CD14-positive monocyte (primary cell): Measurements from ENCODE around the gene GRID1. TPM values are rescaled to one million over a fixed set of nuclear protein-coding genes. Genes with fewer than 3 reads are reported as not detected.

Experiments used
- DNase-seq, 3 donors: peaks; one replicate each; pipeline ENCODE4 v3.0.0-alpha.2; 2011 to 2022
- H2AFZ ChIP-seq: 2 replicates; pipeline ENCODE4 v1.6.0; 2012; ENCODE audit warnings: mild to moderate bottlenecking, low read depth, low read length, inconsistent platforms; ENCODE audit not compliant: insufficient read depth, poor library complexity, severe bottlenecking
- H3K27ac ChIP-seq, 2 donors: 1 replicate in 1 of 2; 2 replicates in 1 of 2; pipeline ENCODE4 v1.5.1; 2012 to 2013; ENCODE audit warnings: low read length in 2 of 2, control low read depth in 1 of 2, inconsistent platforms in 1 of 2, low read depth in 1 of 2, mild to moderate bottlenecking in 1 of 2
- H3K27me3 ChIP-seq, 2 donors: one replicate each; pipeline versions ENCODE4 v1.6.0 to v1.6.1; 2011 to 2013; ENCODE audit warnings: low read length in 2 of 2; ENCODE audit not compliant: control insufficient read depth in 2 of 2, insufficient read depth in 2 of 2
- H3K36me3 ChIP-seq, 2 donors: replicated peaks in 1 of 2; 1 replicate in 1 of 2; 2 replicates in 1 of 2; pipeline versions ENCODE4 v1.5.1 to v1.6.1; 2012 to 2013; ENCODE audit warnings: low read length in 2 of 2, control low read depth in 1 of 2, inconsistent platforms in 1 of 2, mild to moderate bottlenecking in 1 of 2; ENCODE audit not compliant: insufficient read depth in 2 of 2, control insufficient read depth in 1 of 2
- H3K4me1 ChIP-seq, 2 donors: 1 replicate in 1 of 2; 2 replicates in 1 of 2; pipeline versions ENCODE4 v1.5.1 to v1.6.1; 2012 to 2013; ENCODE audit warnings: low read length in 2 of 2, control low read depth in 1 of 2, inconsistent platforms in 1 of 2, mild to moderate bottlenecking in 1 of 2, moderate library complexity in 1 of 2; ENCODE audit not compliant: insufficient read depth in 2 of 2, control insufficient read depth in 1 of 2
- H3K4me2 ChIP-seq: replicated peaks from 2 replicates; pipeline ENCODE3; 2012; ENCODE audit warnings: low read length, moderate library complexity, mild to moderate bottlenecking; ENCODE audit not compliant: poor library complexity, severe bottlenecking; ENCODE audit errors: extremely low read depth
- H3K4me3 ChIP-seq, 3 experiments: fragments of 200-600 bp in 1 of 3; sonication (generic) in 1 of 3; replicated peaks in 1 of 3; 1 replicate in 2 of 3; 2 replicates in 1 of 3; pipeline ENCODE4 v1.5.1; 2011 to 2013; ENCODE audit warnings: low read length in 3 of 3, mild to moderate bottlenecking in 3 of 3, control low read depth in 2 of 3, low read depth in 2 of 3, inconsistent platforms in 1 of 3, moderate library complexity in 1 of 3
- H3K79me2 ChIP-seq: 2 replicates; pipeline ENCODE4 v1.6.0; 2012; ENCODE audit warnings: mild to moderate bottlenecking, control low read depth, inconsistent platforms, low read length, moderate library complexity; ENCODE audit not compliant: insufficient read depth
- H3K9ac ChIP-seq: 2 replicates; pipeline ENCODE4 v1.6.0; 2017; ENCODE audit warnings: low read length, mild to moderate bottlenecking; ENCODE audit not compliant: insufficient read depth, poor library complexity, severe bottlenecking
- H3K9me3 ChIP-seq, 2 donors: replicated peaks in 1 of 2; 1 replicate in 1 of 2; 2 replicates in 1 of 2; pipeline versions ENCODE4 v1.5.1 to v1.6.1; 2012 to 2013; ENCODE audit warnings: low read length in 2 of 2, control low read depth in 1 of 2; ENCODE audit not compliant: control insufficient read depth in 1 of 2, insufficient read depth in 1 of 2
- H4K20me1 ChIP-seq: 2 replicates; pipeline ENCODE4 v1.6.0; 2012; ENCODE audit warnings: mild to moderate bottlenecking, low read length, control low read depth, moderate library complexity; ENCODE audit not compliant: insufficient read depth
- H3K27ac Mint-ChIP-seq, 7 donors: one replicate each; pipeline ENCODE4 v1.8.0; 2020; ENCODE audit warnings: mild to moderate bottlenecking in 7 of 7, mixed read lengths in 7 of 7, moderate library complexity in 6 of 7, inconsistent platforms in 2 of 7
- H3K27me3 Mint-ChIP-seq, 3 donors: one replicate each; pipeline ENCODE4 v1.8.0; 2021 to 2022; ENCODE audit warnings: low read depth in 3 of 3, mild to moderate bottlenecking in 3 of 3, mixed read lengths in 3 of 3, moderate library complexity in 3 of 3, inconsistent platforms in 1 of 3
- H3K36me3 Mint-ChIP-seq, 2 donors: one replicate each; pipeline ENCODE4 v1.8.0; 2020; ENCODE audit warnings: mixed read lengths in 2 of 2, inconsistent platforms in 1 of 2, mild to moderate bottlenecking in 1 of 2
- H3K4me1 Mint-ChIP-seq: one replicate; pipeline ENCODE4 v1.8.0; 2020; ENCODE audit warnings: mild to moderate bottlenecking, mixed read lengths
- H3K4me3 Mint-ChIP-seq, 2 donors: one replicate each; pipeline ENCODE4 v1.8.0; 2020; ENCODE audit warnings: mild to moderate bottlenecking in 2 of 2, mixed read lengths in 2 of 2, moderate library complexity in 1 of 2
- H3K9me3 Mint-ChIP-seq, 7 donors: one replicate each; pipeline ENCODE4 v1.8.0; 2020 to 2022; ENCODE audit warnings: mixed read lengths in 7 of 7, mild to moderate bottlenecking in 6 of 7, moderate library complexity in 6 of 7, inconsistent platforms in 2 of 7
- WGBS: methylation state at CpG from one replicate; pipeline ENCODE4 v1.1.5; 2013; ENCODE audit warnings: missing lambda C conversion rate; ENCODE audit not compliant: insufficient coverage; 5-methylcytosine and 5-hydroxymethylcytosine counted together
- intact Hi-C, 2 donors: fragments of 100-400 bp; cut with micrococcal nuclease; formaldehyde crosslinking; loops; one replicate each; pipeline versions ENCODE4 v1.15.0 to v1.15.1; 2023
- polyA plus RNA-seq, 3 donors: library from polyadenylated mRNA; depleted of rRNA in 1 of 3; unstranded in 2 of 3; stranded (reverse) in 1 of 3; fragments of 300-500 nt in 2 of 3; fragments of >200 nt in 1 of 3; fragmentation: Illumina TruSeq in 2 of 3; gene quantifications; 1 replicate in 2 of 3; 2 replicates in 1 of 3; pipeline ENCODE4 v1.2.3, GENCODE V29; 2012 to 2021
- TF ChIP-seq, protein P1 (sequence below): fragments of 200-600 bp; IDR thresholded peaks from one replicate; pipeline ENCODE4 v1.8.0; 2022; ENCODE audit warnings: antibody characterized with exemption, mild to moderate bottlenecking

The GRID1 gene
- polyA plus RNA-seq, 3 donors: not detected

DNA sequence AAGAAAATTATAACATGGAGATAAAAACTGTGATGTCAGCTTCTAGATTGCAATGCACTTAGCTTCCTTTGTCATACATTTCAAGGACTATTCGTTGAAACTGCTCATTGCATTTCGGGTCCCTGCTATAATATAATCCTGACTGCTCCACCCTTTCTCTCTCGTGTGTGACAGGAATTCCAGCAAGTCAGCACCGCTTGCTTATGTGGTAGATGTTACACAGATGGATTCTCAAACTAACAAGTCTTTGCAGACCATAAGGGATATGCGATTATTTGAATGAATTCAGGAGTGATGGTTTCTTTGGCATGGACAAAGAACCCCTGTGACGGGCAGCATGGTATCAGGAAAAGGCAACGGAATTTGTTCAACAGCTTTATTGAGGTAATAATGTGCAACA lies 184.0 kb downstream of the GRID1 start:
- Histone ChIP-seq H3K9me3 (no peaks in the 10 kb centered on the region), H3K9ac (no peak overlapping the region), H4K20me1 (no peaks in the 10 kb centered on the region), H3K36me3 (no peaks in the 10 kb centered on the region), H3K4me2 (no peak overlapping the region), H3K4me1 (no peaks in the 10 kb centered on the region), H3K27ac (no peak overlapping the region), H2AFZ (no peak overlapping the region), H3K27me3 (no peaks in the 10 kb centered on the region), H3K4me3 (no peak overlapping the region), H3K79me2 (no peaks in the 10 kb centered on the region)
- no peak for DNase-seq
- Mint-ChIP-seq H3K4me1 (no peaks in the 10 kb centered on the region), H3K36me3 (no peaks in the 10 kb centered on the region), H3K4me3 (no peak overlapping the region), H3K27ac (no peak overlapping the region), H3K27me3 (peaks cover 2 to 10% (median 4%) of the 10 kb centered on the region in 3 donors), H3K9me3 (peaks cover 0 to 2% (median 0%) of the 10 kb centered on the region in 7 donors)
- no CpG with 5 or more reads among the region's 7 CpGs for WGBS
- TF ChIP-seq, protein P1, sequence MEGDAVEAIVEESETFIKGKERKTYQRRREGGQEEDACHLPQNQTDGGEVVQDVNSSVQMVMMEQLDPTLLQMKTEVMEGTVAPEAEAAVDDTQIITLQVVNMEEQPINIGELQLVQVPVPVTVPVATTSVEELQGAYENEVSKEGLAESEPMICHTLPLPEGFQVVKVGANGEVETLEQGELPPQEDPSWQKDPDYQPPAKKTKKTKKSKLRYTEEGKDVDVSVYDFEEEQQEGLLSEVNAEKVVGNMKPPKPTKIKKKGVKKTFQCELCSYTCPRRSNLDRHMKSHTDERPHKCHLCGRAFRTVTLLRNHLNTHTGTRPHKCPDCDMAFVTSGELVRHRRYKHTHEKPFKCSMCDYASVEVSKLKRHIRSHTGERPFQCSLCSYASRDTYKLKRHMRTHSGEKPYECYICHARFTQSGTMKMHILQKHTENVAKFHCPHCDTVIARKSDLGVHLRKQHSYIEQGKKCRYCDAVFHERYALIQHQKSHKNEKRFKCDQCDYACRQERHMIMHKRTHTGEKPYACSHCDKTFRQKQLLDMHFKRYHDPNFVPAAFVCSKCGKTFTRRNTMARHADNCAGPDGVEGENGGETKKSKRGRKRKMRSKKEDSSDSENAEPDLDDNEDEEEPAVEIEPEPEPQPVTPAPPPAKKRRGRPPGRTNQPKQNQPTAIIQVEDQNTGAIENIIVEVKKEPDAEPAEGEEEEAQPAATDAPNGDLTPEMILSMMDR: no peak
- intact Hi-C loops: no loop called here

DNA sequence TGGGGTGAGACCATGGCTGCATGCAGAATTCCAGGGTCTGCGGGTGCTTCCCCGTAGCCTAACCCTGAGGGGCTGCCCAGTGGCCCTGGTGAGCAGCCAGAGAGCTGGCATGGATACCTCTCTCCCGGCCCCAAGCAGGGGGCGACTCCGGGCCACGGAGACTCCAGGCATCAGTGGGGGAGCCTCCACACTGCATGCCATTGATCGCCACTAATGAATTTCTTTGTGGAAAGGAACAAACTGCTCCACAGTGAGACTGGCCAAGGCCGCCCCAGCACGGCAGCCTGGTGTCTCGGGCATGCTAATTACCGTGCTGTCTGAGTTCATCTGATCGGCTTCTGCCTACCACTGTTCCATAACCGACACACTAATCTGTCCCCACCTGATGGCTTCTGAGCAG lies 184.4 kb downstream of the GRID1 start:
- peaks cover 2 to 10% (median 4%) of the 10 kb centered on the region in 3 donors for H3K27me3 Mint-ChIP-seq
- WGBS: 85% methylated on average over 7 of the region's 13 CpGs

More for the DNA sequence above, 184.4 kb downstream of the GRID1 start:
- DNase-seq: no peak
- no peaks in the 10 kb centered on the region for H3K36me3 Mint-ChIP-seq
- intact Hi-C loops: no loop called here
- H3K4me3 ChIP-seq: no peak overlapping the region
- no peak overlapping the region for H3K9ac ChIP-seq
- H3K79me2 ChIP-seq: no peaks in the 10 kb centered on the region
- H3K27ac Mint-ChIP-seq: no peak overlapping the region
- no peaks in the 10 kb centered on the region for H3K36me3 ChIP-seq
- H2AFZ ChIP-seq: no peak overlapping the region
- no peaks in the 10 kb centered on the region for H3K4me1 Mint-ChIP-seq
- H3K27me3 ChIP-seq: no peaks in the 10 kb centered on the region
- peaks cover 0 to 2% (median 0%) of the 10 kb centered on the region in 7 donors for H3K9me3 Mint-ChIP-seq
- H4K20me1 ChIP-seq: no peaks in the 10 kb centered on the region
- H3K4me3 Mint-ChIP-seq: no peak overlapping the region
- no peak overlapping the region for H3K4me2 ChIP-seq
- no peaks in the 10 kb centered on the region for H3K9me3 ChIP-seq
- TF ChIP-seq, protein P1: no peak
- H3K4me1 ChIP-seq: no peaks in the 10 kb centered on the region
- H3K27ac ChIP-seq: no peak overlapping the region
